Measurements from ENCODE around the gene RTEL1. TPM values are rescaled to one million over a fixed set of nuclear protein-coding genes. Genes with fewer than 3 reads are reported as not detected.
"Not testable (repeated sequence)": the region's sequence is repeated elsewhere in the genome, so short reads cannot be mapped to it uniquely, and the experiment has no call there.

The RTEL1 gene
- total RNA-seq, 4 donors from 2014 or later = 8.5 to 38.3 (median 12.7) TPM

DNA sequence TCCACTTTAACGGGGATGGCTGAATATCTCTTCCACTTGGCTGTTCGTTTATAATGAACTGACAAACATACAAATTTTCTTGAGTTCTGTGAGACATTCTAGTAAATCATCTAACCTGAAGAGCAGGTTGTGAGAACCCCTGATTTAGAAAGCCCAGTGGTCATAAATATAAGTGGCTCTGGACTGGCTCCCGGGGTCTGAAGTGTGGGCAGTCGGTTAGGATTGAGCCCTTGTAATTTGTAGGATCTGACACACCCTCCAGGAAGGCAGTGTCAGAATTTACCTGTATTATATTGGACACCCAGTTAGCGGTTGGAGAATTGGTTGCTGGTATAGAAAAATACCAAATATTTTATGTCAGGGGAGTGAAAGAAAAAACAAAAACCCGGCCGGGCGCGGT lies 24.4 kb upstream of the RTEL1 start:
- H3K4me3 ChIP-seq (ENCODE audit: low read depth, poor library complexity, severe bottlenecking) = no peak overlapping the region
- TF ChIP-seq POLR2A (IDR thresholded peaks at IDR 0.05) (no peak), CTCF (IDR thresholded peaks at IDR 0.05) (no peak)
- intact Hi-C loops (cut with DNase I; ENCODE audit: low total_unique reads) = no loop called here
- DNase-seq (ENCODE audit: low spot score in 2 of 2) = no peak
- WGBS, 2 donors = 82 to 84% methylated on average over 9 of the region's 9 CpGs

DNA sequence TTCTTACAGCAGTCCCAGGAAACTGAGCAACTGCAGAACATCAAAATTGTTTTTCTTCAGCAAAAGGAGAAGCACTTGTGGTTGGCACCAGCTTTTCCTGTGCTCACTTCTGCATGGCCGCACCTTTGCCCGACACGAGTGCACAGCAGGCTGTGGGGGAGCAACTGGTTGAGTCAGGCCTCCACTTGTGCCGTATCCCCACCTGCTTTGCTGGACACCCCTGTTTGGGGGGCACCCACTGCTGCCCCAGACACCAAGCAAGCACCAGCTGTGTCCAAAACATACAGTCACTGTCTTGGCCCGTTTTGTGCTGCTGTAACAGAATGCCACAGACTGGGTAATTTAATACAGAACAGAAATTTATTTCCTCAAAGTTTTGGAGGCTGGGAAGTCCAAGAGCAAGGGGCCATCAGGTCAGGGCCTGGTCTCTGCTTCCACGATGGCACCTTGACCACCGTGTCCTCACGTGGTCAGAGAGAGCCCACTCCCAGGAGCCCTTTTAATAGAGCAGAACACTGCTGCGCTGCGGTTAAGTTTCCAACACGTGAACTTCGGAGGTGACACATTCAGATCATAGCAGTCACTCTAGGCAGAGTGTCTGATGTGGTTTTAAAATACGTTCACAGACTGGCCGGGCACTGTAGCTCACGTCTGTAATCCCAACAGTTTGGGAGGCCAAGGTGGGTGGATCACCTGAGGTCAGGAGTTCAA lies 22.5 kb upstream of the RTEL1 start:
- H3K4me3 ChIP-seq (ENCODE audit: low read depth, poor library complexity, severe bottlenecking) = no peak overlapping the region
- DNase-seq (ENCODE audit: low spot score in 2 of 2) = no peak
- intact Hi-C loops (cut with DNase I; ENCODE audit: low total_unique reads) = no loop called here
- TF ChIP-seq CTCF (IDR thresholded peaks at IDR 0.05) (no peak), POLR2A (IDR thresholded peaks at IDR 0.05) (no peak)
- 85% methylated on average over 15 of the region's 15 CpGs for WGBS, 2 donors

- TF ChIP-seq POLR2A (IDR thresholded peaks at IDR 0.05) (no peak), CTCF (IDR thresholded peaks at IDR 0.05) (no peak)
- H3K4me3 ChIP-seq (ENCODE audit: low read depth, poor library complexity, severe bottlenecking) = no peak overlapping the region
- intact Hi-C loops (cut with DNase I; ENCODE audit: low total_unique reads) = no loop called here
- 65 to 66% methylated on average over 14 to 19 of the region's 19 CpGs for WGBS, 2 donors
- no peak for DNase-seq (ENCODE audit: low spot score in 2 of 2)
These were observed 21.1 kb upstream of the RTEL1 start for GRCh38 chr20:63636752-63637628.

GRCh38 chr20:63639093-63639975 lies 18.8 kb upstream of the RTEL1 start:
- WGBS, 2 donors = 65 to 72% methylated on average over 13 to 15 of the region's 15 CpGs
- H3K4me3 ChIP-seq (ENCODE audit: low read depth, poor library complexity, severe bottlenecking) = no peak overlapping the region
- intact Hi-C loops (cut with DNase I; ENCODE audit: low total_unique reads) = no loop called here
- no peak for DNase-seq (ENCODE audit: low spot score in 2 of 2)
- TF ChIP-seq POLR2A (IDR thresholded peaks at IDR 0.05) (no peak), CTCF (IDR thresholded peaks at IDR 0.05) (no peak)

GRCh38 chr20:63640086-63640485 lies 18.0 kb upstream of the RTEL1 start:
- DNase-seq (ENCODE audit: low spot score in 2 of 2) = peak in 1 of 2 donors; percentile 84
- H3K4me3 ChIP-seq (ENCODE audit: low read depth, poor library complexity, severe bottlenecking) = no peak overlapping the region
- TF ChIP-seq POLR2A (IDR thresholded peaks at IDR 0.05) (no peak), CTCF (IDR thresholded peaks at IDR 0.05) (no peak)
- intact Hi-C loops (cut with DNase I; ENCODE audit: low total_unique reads) = no loop called here
- 56 to 64% methylated on average over 6 to 7 of the region's 8 CpGs for WGBS, 2 donors

DNA sequence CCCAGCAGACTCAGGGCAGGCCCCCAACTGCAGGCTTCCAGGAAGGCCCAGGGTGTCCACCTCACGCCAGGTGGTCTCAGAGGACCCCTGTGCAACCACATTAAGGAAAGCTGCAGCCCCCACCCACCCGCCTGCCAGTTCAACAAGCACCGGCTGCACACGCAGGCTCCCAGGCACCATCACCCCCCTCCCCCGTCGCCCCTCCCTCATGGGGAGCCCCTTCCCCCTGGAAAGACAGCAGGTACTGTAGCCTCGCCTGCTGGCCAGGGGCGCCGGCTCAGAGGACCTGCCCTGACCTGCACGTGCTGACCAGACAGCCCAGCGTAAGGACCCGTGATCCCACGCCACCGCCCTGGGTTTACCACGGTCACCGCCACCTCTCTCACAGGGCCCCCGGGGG lies 17.4 kb upstream of the RTEL1 start:
- H3K4me3 ChIP-seq (ENCODE audit: low read depth, poor library complexity, severe bottlenecking); intact Hi-C loops (cut with DNase I; ENCODE audit: low total_unique reads): not testable (repeated sequence)
- DNase-seq (ENCODE audit: low spot score in 2 of 2) = peak in 1 of 2 donors; percentile 88
- WGBS, 2 donors = 60 to 70% methylated on average over 1 to 5 of the region's 17 CpGs

Data from lower leg skin (tissue), 4 donors.